Measurements from ENCODE around the gene NDUFS6.

DNA sequence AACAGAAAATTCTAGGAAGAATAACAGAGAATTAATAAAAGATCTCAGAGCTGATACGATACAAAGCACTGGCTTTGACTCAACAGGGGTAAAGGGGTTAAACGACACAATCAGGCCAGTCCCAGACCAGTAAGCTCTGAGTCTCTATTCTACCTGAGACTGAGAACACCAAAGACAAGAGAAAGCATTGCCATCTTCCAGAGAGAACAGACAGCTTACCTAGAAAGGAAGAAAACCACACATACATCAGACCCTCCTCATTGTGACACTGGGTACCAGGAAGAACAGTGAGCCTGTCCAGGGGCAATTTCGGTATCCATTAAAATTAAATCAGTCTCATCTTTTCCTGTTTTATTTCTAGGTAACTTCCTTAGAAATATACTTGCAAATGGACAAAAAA is 42.6 kb upstream of the NDUFS6 start:
- TF ChIP-seq CTCF (conservative IDR thresholded peaks at IDR 0.05) (no peak), ZFX (IDR thresholded peaks at IDR 0.05) (no peak)
